Muscle layer of colon (tissue), 2 donors: ENCODE results near the gene RYR2.

Experiments
- H3K27ac ChIP-seq: one replicate; pipeline ENCODE4 v1.7.0; 2013; ENCODE audit warnings: low read depth, mild to moderate bottlenecking, low read length, moderate library complexity
- H3K27me3 ChIP-seq, 2 donors: one replicate each; pipeline ENCODE4 v1.7.0; 2013; ENCODE audit warnings: low read length in 2 of 2, mild to moderate bottlenecking in 2 of 2; ENCODE audit not compliant: insufficient read depth in 2 of 2, control insufficient read depth in 1 of 2
- H3K36me3 ChIP-seq: one replicate; pipeline ENCODE4 v1.7.0; 2013; ENCODE audit warnings: mild to moderate bottlenecking, low read length; ENCODE audit not compliant: insufficient read depth
- H3K4me1 ChIP-seq: one replicate; pipeline ENCODE4 v1.7.0; 2013; ENCODE audit warnings: mild to moderate bottlenecking, low read length; ENCODE audit not compliant: insufficient read depth
- H3K4me3 ChIP-seq, 2 donors: one replicate each; pipeline ENCODE4 v1.7.0; 2013; ENCODE audit warnings: low read length in 2 of 2, low read depth in 1 of 2, mild to moderate bottlenecking in 1 of 2, moderate library complexity in 1 of 2
- H3K9ac ChIP-seq: one replicate; pipeline ENCODE4 v1.7.0; 2013; ENCODE audit warnings: low read length
- H3K9me3 ChIP-seq: one replicate; pipeline ENCODE4 v1.7.0; 2013; ENCODE audit warnings: mild to moderate bottlenecking, low read length
- donor health status: abdominal sarcoma.
- donor health status: Adenocarcinoma of cecum.

RYR2 gene

GRCh38 chr1:237009611-237010010 lies 32.4 kb upstream of the RYR2 start:
- no peaks in the 10 kb centered on the region for H3K36me3 ChIP-seq
- H3K9ac ChIP-seq, result no peak overlapping the region
- H3K9me3 ChIP-seq, result no peaks in the 10 kb centered on the region
- H3K27ac ChIP-seq, result no peak overlapping the region
- peaks cover 19% of the 10 kb centered on the region for H3K4me1 ChIP-seq
- no peaks in the 10 kb centered on the region for H3K27me3 ChIP-seq
- no peak overlapping the region for H3K4me3 ChIP-seq

- Histone ChIP-seq H3K4me3 (no peak overlapping the region), H3K9ac (no peak overlapping the region), H3K27ac (peak overlapping the region; percentile 74), H3K27me3 (no peaks in the 10 kb centered on the region), H3K36me3 (no peaks in the 10 kb centered on the region), H3K4me1 (peaks cover 19% of the 10 kb centered on the region), H3K9me3 (no peaks in the 10 kb centered on the region)
Observed at GRCh38 chr1:237011432-237011831, 30.6 kb upstream of the RYR2 start.

GRCh38 chr1:237012361-237012760 lies 29.6 kb upstream of the RYR2 start:
- Histone ChIP-seq H3K27ac (peak overlapping the region; percentile 74), H3K4me1 (peaks cover 19% of the 10 kb centered on the region), H3K4me3 (no peak overlapping the region)

GRCh38 chr1:237012788-237013383 lies 29.1 kb upstream of the RYR2 start:
- Histone ChIP-seq H3K27ac (peak overlapping the region; percentile 74), H3K9ac (no peak overlapping the region), H3K4me3 (peak overlapping the region in 1 of 2 donors; percentile 12), H3K27me3 (no peaks in the 10 kb centered on the region), H3K36me3 (no peaks in the 10 kb centered on the region), H3K4me1 (peaks cover 19% of the 10 kb centered on the region), H3K9me3 (no peaks in the 10 kb centered on the region)

More at GRCh38 chr1:237012361-237012760, 29.6 kb upstream of the RYR2 start:
- Histone ChIP-seq H3K27me3 (no peaks in the 10 kb centered on the region), H3K9me3 (no peaks in the 10 kb centered on the region), H3K36me3 (no peaks in the 10 kb centered on the region), H3K9ac (no peak overlapping the region)

GRCh38 chr1:237013608-237014007 lies 28.4 kb upstream of the RYR2 start:
- Histone ChIP-seq H3K9me3 (no peaks in the 10 kb centered on the region), H3K27ac (peak overlapping the region; percentile 74), H3K27me3 (no peaks in the 10 kb centered on the region), H3K4me1 (peaks cover 19% of the 10 kb centered on the region), H3K36me3 (no peaks in the 10 kb centered on the region), H3K9ac (no peak overlapping the region), H3K4me3 (no peak overlapping the region)

- no peak overlapping the region for H3K27ac ChIP-seq
- H3K9ac ChIP-seq, result no peak overlapping the region
Observed at GRCh38 chr1:237016626-237017025, 25.4 kb upstream of the RYR2 start.

GRCh38 chr1:237018896-237019295 lies 23.1 kb upstream of the RYR2 start:
- no peaks in the 10 kb centered on the region for H3K27me3 ChIP-seq
- no peaks in the 10 kb centered on the region for H3K9me3 ChIP-seq
- no peak overlapping the region for H3K9ac ChIP-seq
- no peak overlapping the region for H3K4me3 ChIP-seq
- H3K36me3 ChIP-seq, result no peaks in the 10 kb centered on the region
- H3K4me1 ChIP-seq, result no peaks in the 10 kb centered on the region
- no peak overlapping the region for H3K27ac ChIP-seq

More at GRCh38 chr1:237016626-237017025, 25.4 kb upstream of the RYR2 start:
- Histone ChIP-seq H3K36me3 (no peaks in the 10 kb centered on the region), H3K9me3 (no peaks in the 10 kb centered on the region), H3K4me1 (peaks cover 18% of the 10 kb centered on the region), H3K27me3 (no peaks in the 10 kb centered on the region), H3K4me3 (no peak overlapping the region)

- Histone ChIP-seq H3K9me3 (no peaks in the 10 kb centered on the region), H3K36me3 (no peaks in the 10 kb centered on the region), H3K9ac (no peak overlapping the region), H3K27ac (no peak overlapping the region), H3K4me3 (no peak overlapping the region), H3K4me1 (no peaks in the 10 kb centered on the region), H3K27me3 (no peaks in the 10 kb centered on the region)
Observed at GRCh38 chr1:237025358-237026074, 16.5 kb upstream of the RYR2 start.

GRCh38 chr1:237029240-237029639 lies 12.7 kb upstream of the RYR2 start:
- Histone ChIP-seq H3K27me3 (no peaks in the 10 kb centered on the region), H3K9me3 (no peaks in the 10 kb centered on the region), H3K27ac (no peak overlapping the region), H3K4me1 (no peaks in the 10 kb centered on the region), H3K4me3 (no peak overlapping the region), H3K9ac (no peak overlapping the region), H3K36me3 (no peaks in the 10 kb centered on the region)

- H3K27me3 ChIP-seq, result no peaks in the 10 kb centered on the region
- H3K9ac ChIP-seq, result no peak overlapping the region
- no peaks in the 10 kb centered on the region for H3K36me3 ChIP-seq
- no peaks in the 10 kb centered on the region for H3K9me3 ChIP-seq
- no peaks in the 10 kb centered on the region for H3K4me1 ChIP-seq
- H3K4me3 ChIP-seq, result no peak overlapping the region
- H3K27ac ChIP-seq, result no peak overlapping the region
Observed at GRCh38 chr1:237029850-237030535, 12.0 kb upstream of the RYR2 start.

GRCh38 chr1:237031480-237031879 lies 10.5 kb upstream of the RYR2 start:
- no peak overlapping the region for H3K27ac ChIP-seq

More at GRCh38 chr1:237031480-237031879, 10.5 kb upstream of the RYR2 start:
- H3K9me3 ChIP-seq, result no peaks in the 10 kb centered on the region
- H3K27me3 ChIP-seq, result no peaks in the 10 kb centered on the region
- H3K36me3 ChIP-seq, result no peaks in the 10 kb centered on the region
- H3K9ac ChIP-seq, result no peak overlapping the region
- no peaks in the 10 kb centered on the region for H3K4me1 ChIP-seq
- H3K4me3 ChIP-seq, result no peak overlapping the region
